Measurements from ENCODE around the gene RBM43.

Gene RBM43

DNA sequence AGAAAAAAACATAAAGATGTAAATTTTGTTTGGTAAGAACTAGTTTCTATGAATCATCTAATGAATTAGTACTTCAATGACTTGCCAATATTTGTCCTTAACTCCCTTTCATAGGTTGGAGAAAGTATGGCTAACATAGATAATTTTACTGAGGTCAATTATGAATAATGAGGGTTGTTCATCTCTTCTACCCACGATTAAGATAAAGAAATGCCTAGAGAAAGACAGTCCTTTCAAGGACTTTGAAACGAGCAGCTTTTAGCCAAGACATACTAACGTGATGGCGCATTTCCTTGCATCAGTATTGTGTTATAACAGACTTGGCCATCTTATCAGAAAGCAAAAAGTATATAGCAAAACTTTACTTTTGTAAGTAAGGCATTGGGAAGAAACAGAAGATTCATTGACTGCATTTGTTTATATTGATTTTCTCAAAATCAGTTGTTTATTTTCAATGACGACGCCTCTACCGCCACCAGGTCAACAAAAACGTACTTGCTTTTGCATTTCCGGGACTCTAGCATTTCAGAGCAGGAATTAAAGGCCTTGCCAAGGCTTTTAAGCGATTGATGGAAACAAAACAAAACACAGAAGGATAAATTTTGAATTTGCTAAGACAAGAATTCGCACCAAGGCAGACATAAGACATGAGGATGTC lies 961 bp downstream of the RBM43 start:
- Histone ChIP-seq H3K4me3 (ENCODE audit: low read length) (peak overlapping the region; percentile 76), H3F3A (ENCODE audit: control insufficient read depth, insufficient read depth) (no peaks in the 10 kb centered on the region), H3K9me2 (replicated peaks; ENCODE audit: control insufficient read depth, low read length) (no peaks in the 10 kb centered on the region), H3K27me3 (ENCODE audit: control insufficient read depth, low read length) (0 out of 2 replicates have a peak, but pooled peaks cover 8% of the 10 kb centered on the region), H4K20me1 (ENCODE audit: control insufficient read depth, insufficient read depth, low read depth, low read length) (no peaks in the 10 kb centered on the region), H3K4me1 (ENCODE audit: control insufficient read depth, low read length) (peaks cover 15% of the 10 kb centered on the region), H3K79me2 (ENCODE audit: control insufficient read depth, low read length) (no peaks in the 10 kb centered on the region), H3K9me3 (ENCODE audit: control insufficient read depth, insufficient read depth, low read length) (no peaks in the 10 kb centered on the region), H3K27ac (ENCODE audit: low read depth, low read length) (no peak overlapping the region), H3K36me3 (ENCODE audit: control insufficient read depth, low read length) (no peaks in the 10 kb centered on the region), H3K4me2 (ENCODE audit: low read length) (peak overlapping the region; percentile 70)
- TF ChIP-seq, protein P1, sequence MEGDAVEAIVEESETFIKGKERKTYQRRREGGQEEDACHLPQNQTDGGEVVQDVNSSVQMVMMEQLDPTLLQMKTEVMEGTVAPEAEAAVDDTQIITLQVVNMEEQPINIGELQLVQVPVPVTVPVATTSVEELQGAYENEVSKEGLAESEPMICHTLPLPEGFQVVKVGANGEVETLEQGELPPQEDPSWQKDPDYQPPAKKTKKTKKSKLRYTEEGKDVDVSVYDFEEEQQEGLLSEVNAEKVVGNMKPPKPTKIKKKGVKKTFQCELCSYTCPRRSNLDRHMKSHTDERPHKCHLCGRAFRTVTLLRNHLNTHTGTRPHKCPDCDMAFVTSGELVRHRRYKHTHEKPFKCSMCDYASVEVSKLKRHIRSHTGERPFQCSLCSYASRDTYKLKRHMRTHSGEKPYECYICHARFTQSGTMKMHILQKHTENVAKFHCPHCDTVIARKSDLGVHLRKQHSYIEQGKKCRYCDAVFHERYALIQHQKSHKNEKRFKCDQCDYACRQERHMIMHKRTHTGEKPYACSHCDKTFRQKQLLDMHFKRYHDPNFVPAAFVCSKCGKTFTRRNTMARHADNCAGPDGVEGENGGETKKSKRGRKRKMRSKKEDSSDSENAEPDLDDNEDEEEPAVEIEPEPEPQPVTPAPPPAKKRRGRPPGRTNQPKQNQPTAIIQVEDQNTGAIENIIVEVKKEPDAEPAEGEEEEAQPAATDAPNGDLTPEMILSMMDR (IDR thresholded peaks at IDR 0.05; ENCODE audit: low read depth, low read length, poor library complexity, severe bottlenecking), result no peak
- no peak for TF ChIP-seq EZH2phosphoT487 (IDR thresholded peaks at IDR 0.05; ENCODE audit: borderline replicate concordance, low read length)

DNA sequence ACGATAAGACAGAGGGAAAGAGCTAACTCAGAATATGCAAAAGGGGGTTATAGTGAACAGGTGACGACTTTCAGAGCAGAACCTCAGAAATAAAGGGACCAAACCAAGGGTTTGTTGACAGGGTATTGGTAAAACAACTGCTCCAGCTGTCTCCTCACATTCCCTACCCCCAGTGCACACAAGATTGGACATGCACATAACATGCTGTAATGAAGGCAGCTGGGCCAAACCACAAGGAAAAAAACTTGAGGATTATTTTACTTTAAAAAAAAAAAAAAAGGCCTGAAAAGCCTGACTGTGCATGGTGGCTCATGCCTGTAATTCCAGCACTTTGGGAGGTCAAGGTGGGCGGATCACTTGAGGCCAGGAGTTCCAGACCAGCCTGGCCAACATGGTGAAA lies 3.5 kb downstream of the RBM43 start:
- Histone ChIP-seq H3F3A (ENCODE audit: control insufficient read depth, insufficient read depth) (no peaks in the 10 kb centered on the region), H3K36me3 (ENCODE audit: control insufficient read depth, low read length) (no peaks in the 10 kb centered on the region), H3K4me3 (ENCODE audit: low read length) (no peak overlapping the region), H3K4me1 (ENCODE audit: control insufficient read depth, low read length) (peaks cover 15% of the 10 kb centered on the region), H3K9me3 (ENCODE audit: control insufficient read depth, insufficient read depth, low read length) (no peaks in the 10 kb centered on the region), H3K79me2 (ENCODE audit: control insufficient read depth, low read length) (no peaks in the 10 kb centered on the region), H3K27ac (ENCODE audit: low read depth, low read length) (no peak overlapping the region), H4K20me1 (ENCODE audit: control insufficient read depth, insufficient read depth, low read depth, low read length) (no peaks in the 10 kb centered on the region), H3K4me2 (ENCODE audit: low read length) (no peak overlapping the region), H3K27me3 (ENCODE audit: control insufficient read depth, low read length) (0 out of 2 replicates have a peak, but pooled peaks cover 8% of the 10 kb centered on the region), H3K9me2 (replicated peaks; ENCODE audit: control insufficient read depth, low read length) (no peaks in the 10 kb centered on the region)
- TF ChIP-seq EZH2phosphoT487 (IDR thresholded peaks at IDR 0.05; ENCODE audit: borderline replicate concordance, low read length), result no peak
- TF ChIP-seq, protein P1 (IDR thresholded peaks at IDR 0.05; ENCODE audit: low read depth, low read length, poor library complexity, severe bottlenecking), result no peak

DNA sequence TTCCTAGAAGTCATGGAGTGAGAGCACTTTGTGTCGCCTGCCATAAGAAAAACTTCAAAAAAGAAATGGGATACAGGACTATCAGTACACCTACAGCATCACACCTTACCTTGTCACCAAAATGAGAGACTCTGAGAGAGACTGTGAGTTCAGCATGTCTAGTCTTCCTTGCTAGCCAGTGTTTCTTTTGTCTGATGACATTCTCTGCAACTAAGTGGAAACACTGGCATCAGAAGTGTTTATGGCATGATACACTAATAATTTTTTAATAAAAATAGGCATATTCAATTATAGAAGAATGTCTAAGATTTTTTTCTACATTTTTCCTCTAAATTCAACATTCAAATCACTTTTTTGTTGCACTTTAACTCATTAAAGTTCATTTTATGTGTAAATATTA lies 9.0 kb downstream of the RBM43 start:
- no peaks in the 10 kb centered on the region for H3F3A ChIP-seq (ENCODE audit: control insufficient read depth, insufficient read depth)
- H3K9me2 ChIP-seq (replicated peaks; ENCODE audit: control insufficient read depth, low read length), result no peaks in the 10 kb centered on the region
- H3K79me2 ChIP-seq (ENCODE audit: control insufficient read depth, low read length), result no peaks in the 10 kb centered on the region
- peaks cover 6% of the 10 kb centered on the region; the same call in 1 of the 2 replicates for H3K9me3 ChIP-seq (ENCODE audit: control insufficient read depth, insufficient read depth, low read length)
- TF ChIP-seq, protein P1 (IDR thresholded peaks at IDR 0.05; ENCODE audit: low read depth, low read length, poor library complexity, severe bottlenecking), result no peak
- TF ChIP-seq EZH2phosphoT487 (IDR thresholded peaks at IDR 0.05; ENCODE audit: borderline replicate concordance, low read length), result no peak
- H3K4me2 ChIP-seq (ENCODE audit: low read length), result no peak overlapping the region
- no peaks in the 10 kb centered on the region for H3K27me3 ChIP-seq (ENCODE audit: control insufficient read depth, low read length)
- no peaks in the 10 kb centered on the region for H3K4me1 ChIP-seq (ENCODE audit: control insufficient read depth, low read length)
- no peak overlapping the region for H3K4me3 ChIP-seq (ENCODE audit: low read length)
- H3K27ac ChIP-seq (ENCODE audit: low read depth, low read length), result no peak overlapping the region
- no peaks in the 10 kb centered on the region for H3K36me3 ChIP-seq (ENCODE audit: control insufficient read depth, low read length)
- H4K20me1 ChIP-seq (ENCODE audit: control insufficient read depth, insufficient read depth, low read depth, low read length), result no peaks in the 10 kb centered on the region
